Measurements from ENCODE around the gene COBL.

Gene COBL

GRCh38 chr7:51250512-51250911 lies 66.1 kb downstream of the COBL start:
- no peak for DNase-seq (ENCODE audit: low spot score)

GRCh38 chr7:51249991-51250390 lies 66.6 kb downstream of the COBL start:
- no peak for DNase-seq (ENCODE audit: low spot score)

GRCh38 chr7:51249187-51249945 lies 67.2 kb downstream of the COBL start:
- no peak for DNase-seq (ENCODE audit: low spot score)

- no peak for DNase-seq (ENCODE audit: low spot score)
Measured at GRCh38 chr7:51246258-51247245, 70.1 kb downstream of the COBL start.

- no peak for DNase-seq (ENCODE audit: low spot score)
Measured at GRCh38 chr7:51244885-51245284, 71.7 kb downstream of the COBL start.

GRCh38 chr7:51244053-51244452 lies 72.6 kb downstream of the COBL start:
- DNase-seq (ENCODE audit: low spot score), result no peak

- no peak for DNase-seq (ENCODE audit: low spot score)
Measured at GRCh38 chr7:51243631-51244030, 73.0 kb downstream of the COBL start.

- no peak for DNase-seq (ENCODE audit: low spot score)
Measured at GRCh38 chr7:51242881-51243518, 73.6 kb downstream of the COBL start.

GRCh38 chr7:51242007-51242691 lies 74.5 kb downstream of the COBL start:
- peak; percentile 53 for DNase-seq (ENCODE audit: low spot score)

GRCh38 chr7:51240868-51241267 lies 75.7 kb downstream of the COBL start:
- no peak for DNase-seq (ENCODE audit: low spot score)

GRCh38 chr7:51239691-51240090 lies 76.9 kb downstream of the COBL start:
- no peak for DNase-seq (ENCODE audit: low spot score)

- DNase-seq (ENCODE audit: low spot score), result no peak
Measured at GRCh38 chr7:51238981-51239495, 77.6 kb downstream of the COBL start.

GRCh38 chr7:51237446-51238133 lies 79.0 kb downstream of the COBL start:
- no peak for DNase-seq (ENCODE audit: low spot score)

- no peak for DNase-seq (ENCODE audit: low spot score)
Measured at GRCh38 chr7:51236470-51237132, 80.0 kb downstream of the COBL start.

- no peak for DNase-seq (ENCODE audit: low spot score)
Measured at GRCh38 chr7:51235593-51236313, 80.9 kb downstream of the COBL start.

GRCh38 chr7:51234609-51235308 lies 81.8 kb downstream of the COBL start:
- DNase-seq (ENCODE audit: low spot score), result no peak

GRCh38 chr7:51234139-51234538 lies 82.5 kb downstream of the COBL start:
- no peak for DNase-seq (ENCODE audit: low spot score)

GRCh38 chr7:51233374-51233773 lies 83.2 kb downstream of the COBL start:
- DNase-seq (ENCODE audit: low spot score), result no peak

GRCh38 chr7:51230723-51231122 lies 85.9 kb downstream of the COBL start:
- DNase-seq (ENCODE audit: low spot score), result no peak

Measured in NAMALWA (cell line).